NCI-H1694 treated with DMSO at 0.1 percent for 48 hours (cell line): ENCODE data around the gene NRF1.
"Not testable (repeated sequence)": the region's sequence is repeated elsewhere in the genome, so short reads cannot be mapped to it uniquely, and the experiment has no call there.

ENCODE experiments used
- DNase-seq: peaks from one replicate; lab custom pipeline; 2025; lab: John Stamatoyannopoulos, UW

The NRF1 gene

GRCh38 chr7:129611246-129612111 is at the start of gene NRF1:
TSS of gene NRF1 (plus strand) at chr7:129611720. CDS start at chr7:129657352, 45,632 bp downstream.
- peak; percentile 72 for DNase-seq

DNA sequence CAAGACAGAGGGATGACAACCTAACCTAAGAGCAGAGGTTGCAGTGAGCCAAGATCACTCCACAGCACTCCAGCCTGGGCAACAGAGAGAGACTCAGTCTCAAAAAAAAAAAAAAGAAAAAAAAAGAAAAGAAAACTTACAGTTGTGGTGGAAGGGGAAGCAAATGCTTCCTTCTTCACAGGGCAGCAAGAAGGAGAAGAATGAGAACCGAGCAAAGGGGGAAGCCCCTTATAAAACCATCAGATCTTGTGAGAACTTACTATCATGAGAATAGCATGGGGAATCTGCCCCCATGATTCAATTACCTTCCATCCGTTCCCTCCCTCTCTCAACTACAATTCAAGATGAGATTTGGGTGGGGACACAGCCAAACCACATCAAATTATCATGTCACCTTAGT is 45.2 kb upstream of the NRF1 start:
- not testable (repeated sequence) for DNase-seq

DNA sequence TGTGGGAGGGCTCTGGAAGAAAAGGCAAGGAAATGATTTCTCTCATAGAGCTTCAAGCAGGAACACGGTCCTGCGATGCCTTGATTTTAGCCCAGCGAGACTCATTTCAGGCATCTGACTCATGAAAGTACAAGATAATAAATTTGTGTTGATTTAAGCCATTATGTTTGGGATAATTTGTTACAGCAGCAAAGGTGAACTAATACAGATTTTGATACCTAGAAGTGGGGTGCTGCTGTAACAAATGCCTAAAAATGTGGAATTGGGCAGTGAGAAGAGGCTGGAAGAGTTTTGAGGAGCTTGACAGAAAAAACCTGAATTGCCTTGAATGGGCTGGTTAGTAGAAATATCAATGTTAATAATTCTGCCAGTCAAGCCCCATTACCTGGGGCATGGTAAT is 44.1 kb upstream of the NRF1 start:
- DNase-seq = no peak

DNA sequence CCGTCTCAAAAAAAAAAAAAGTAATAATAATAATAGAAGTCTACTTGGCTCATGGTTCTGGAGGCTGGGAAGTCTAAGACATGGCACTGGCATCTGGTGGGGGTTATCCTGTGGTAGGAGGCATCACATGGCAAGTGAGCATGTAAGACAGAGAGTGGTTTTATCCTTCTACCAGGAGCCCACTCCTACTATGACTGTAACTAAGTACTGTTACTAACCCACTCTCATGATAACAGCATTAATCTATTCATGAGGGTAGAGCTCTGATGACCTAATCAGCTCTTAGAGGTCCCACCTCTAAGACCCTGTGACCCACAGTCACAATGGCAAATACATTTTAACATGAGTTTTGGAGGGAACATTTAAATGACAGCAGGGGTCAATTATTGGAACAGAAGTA is 43.3 kb upstream of the NRF1 start:
- DNase-seq = no peak

DNA sequence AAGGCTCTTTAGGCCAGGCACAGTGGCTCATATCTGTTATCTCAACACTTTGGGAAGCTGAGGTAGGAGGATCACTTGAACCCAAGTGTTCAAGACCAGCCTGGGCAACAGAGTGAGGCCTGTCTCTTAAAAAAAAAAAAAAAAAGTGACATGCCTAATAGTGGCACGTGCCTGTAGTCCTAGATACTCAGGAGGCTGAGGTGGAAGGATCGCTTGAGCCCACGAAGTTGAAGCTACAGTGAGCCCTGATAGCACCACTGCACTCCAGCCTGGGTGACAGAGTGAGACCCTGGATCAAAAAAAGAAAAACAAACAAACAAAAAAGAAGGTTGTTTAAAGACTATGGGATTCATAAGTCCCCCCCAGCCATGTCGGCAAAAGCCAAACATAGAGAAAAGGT is 42.2 kb upstream of the NRF1 start:
- no peak for DNase-seq

DNA sequence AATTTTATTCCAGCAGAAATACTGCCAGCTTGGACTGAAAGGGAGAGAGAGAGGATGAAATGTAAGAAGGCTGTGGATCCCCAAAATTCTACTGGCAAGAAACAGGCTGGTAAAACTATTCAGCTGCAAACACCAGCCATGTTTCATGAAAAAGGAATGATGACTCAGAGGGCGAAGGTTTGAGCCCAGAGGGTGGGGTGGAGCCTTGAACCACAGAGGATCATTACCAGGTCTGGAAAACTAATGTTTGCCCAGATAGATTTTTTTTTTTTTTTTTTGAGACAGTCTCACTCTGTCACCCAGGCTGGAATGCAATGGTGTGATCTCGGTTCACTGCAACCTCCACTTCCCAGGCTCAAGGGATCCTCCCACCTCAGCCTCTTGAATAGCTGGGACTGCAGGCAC is 41.7 kb upstream of the NRF1 start:
- no peak for DNase-seq

GRCh38 chr7:129571201-129571600 is 40.3 kb upstream of the NRF1 start:
- DNase-seq = no peak

- DNase-seq = no peak
These were observed 39.3 kb upstream of the NRF1 start for GRCh38 chr7:129572205-129572604.

GRCh38 chr7:129574487-129574886 is 37.0 kb upstream of the NRF1 start:
- DNase-seq = no peak

- no peak for DNase-seq
These were observed 35.8 kb upstream of the NRF1 start for GRCh38 chr7:129575699-129576098.

- DNase-seq = no peak
These were observed 35.4 kb upstream of the NRF1 start for GRCh38 chr7:129576138-129576537.

- no peak for DNase-seq
These were observed 32.7 kb upstream of the NRF1 start for GRCh38 chr7:129578829-129579228.

DNA sequence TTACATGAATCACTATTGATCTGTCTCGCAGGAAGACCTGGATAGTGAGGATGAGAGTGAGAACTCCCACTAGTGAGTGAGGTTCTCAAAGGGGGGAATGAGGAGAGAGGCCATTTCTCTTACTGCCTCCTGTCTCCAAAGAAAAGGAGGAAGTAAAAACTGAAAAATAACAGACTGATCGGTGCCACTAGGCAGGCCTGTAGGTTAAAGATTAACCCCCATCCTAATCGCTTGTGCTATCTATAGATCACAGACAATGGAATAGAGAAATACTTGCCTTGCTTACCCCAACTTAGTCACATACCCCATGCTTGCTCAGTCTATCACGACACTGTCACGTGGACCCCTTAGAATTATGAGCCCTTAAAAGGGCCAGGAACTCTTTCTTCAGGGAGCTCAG is 25.3 kb upstream of the NRF1 start:
- DNase-seq = not testable (repeated sequence)

GRCh38 chr7:129588268-129588667 is 23.3 kb upstream of the NRF1 start:
- DNase-seq = no peak

DNA sequence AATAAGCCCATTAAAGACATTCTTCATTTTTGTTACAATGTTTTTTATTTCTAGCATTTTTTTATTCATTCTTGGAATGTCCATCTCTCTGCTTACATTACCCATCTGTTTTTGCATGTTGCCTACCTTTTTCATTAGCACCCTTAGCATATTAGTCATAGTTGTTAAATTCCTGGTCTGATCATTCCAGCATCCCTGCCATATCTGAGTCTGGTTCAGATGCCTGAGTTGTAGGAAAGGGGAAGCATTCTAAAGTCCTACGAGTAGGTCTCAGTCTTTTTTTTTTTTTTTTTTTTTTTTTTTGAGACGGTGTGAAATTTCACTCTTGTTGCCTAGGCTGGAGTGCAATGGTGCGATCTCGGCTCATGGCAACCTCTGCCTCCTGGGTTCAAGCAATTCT is 19.7 kb upstream of the NRF1 start:
- DNase-seq = no peak

DNA sequence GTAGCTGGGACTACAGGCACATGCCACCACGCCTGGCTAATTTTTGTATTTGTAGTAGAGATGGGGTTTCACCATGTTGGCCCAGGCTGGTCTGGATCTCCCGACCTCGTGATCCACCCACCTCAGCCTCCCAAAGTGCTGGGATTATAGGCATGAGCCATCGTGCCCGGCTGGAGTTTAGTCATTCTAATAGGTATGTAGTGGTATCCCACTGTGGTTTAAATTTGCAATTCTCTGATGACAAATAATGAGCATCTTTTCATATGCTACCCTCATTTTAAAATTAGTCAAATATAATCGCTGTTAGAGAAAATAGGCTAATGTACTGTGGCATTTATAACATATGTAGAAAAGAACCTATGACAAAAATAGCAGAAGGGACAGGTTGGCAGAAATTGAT is 15.1 kb upstream of the NRF1 start:
- DNase-seq = not testable (repeated sequence)

DNA sequence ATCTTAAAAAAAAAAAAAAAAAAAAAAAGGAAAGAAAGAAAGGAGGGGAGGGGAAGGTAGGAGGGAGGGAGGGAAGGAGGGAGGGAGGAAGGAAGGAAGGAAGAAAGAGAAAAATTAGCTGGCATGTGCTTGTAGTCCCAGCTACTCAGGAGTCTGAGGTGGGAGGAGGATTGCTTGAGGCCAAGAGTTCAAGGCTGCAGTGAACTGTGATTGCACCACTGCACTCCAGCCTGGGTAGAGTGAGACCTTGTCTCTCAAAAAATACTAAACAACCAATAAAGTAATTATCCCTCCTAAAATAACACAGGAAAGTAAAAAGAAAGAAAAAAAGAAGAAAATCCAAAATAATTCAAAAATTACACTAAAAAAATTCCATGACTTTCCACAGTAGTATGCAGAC is 13.8 kb upstream of the NRF1 start:
- DNase-seq = no peak

DNA sequence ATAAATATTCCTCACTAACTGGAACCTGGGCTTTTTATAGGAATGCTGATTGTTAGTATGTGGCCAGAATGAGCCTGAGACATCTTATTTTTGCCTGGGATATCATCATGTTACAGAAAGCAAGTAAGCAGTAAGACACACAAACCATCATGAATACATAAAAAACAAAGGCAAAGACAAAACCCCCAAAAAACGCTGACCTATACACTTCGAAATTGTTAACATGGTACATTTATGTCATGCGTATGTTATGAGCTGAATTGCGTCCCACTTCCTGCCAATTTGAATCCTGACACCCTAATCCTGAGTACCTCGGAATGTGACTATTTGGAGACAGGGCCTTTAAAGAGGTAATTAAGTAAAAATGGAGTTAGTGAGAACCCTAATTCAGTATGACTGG is 12.3 kb upstream of the NRF1 start:
- DNase-seq = no peak

GRCh38 chr7:129603594-129603993 is 7.9 kb upstream of the NRF1 start:
- not testable (repeated sequence) for DNase-seq

- not testable (repeated sequence) for DNase-seq
These were observed 7.5 kb upstream of the NRF1 start for GRCh38 chr7:129604021-129604420.

- DNase-seq = no peak
These were observed 6.6 kb upstream of the NRF1 start for GRCh38 chr7:129604713-129605437.

DNA sequence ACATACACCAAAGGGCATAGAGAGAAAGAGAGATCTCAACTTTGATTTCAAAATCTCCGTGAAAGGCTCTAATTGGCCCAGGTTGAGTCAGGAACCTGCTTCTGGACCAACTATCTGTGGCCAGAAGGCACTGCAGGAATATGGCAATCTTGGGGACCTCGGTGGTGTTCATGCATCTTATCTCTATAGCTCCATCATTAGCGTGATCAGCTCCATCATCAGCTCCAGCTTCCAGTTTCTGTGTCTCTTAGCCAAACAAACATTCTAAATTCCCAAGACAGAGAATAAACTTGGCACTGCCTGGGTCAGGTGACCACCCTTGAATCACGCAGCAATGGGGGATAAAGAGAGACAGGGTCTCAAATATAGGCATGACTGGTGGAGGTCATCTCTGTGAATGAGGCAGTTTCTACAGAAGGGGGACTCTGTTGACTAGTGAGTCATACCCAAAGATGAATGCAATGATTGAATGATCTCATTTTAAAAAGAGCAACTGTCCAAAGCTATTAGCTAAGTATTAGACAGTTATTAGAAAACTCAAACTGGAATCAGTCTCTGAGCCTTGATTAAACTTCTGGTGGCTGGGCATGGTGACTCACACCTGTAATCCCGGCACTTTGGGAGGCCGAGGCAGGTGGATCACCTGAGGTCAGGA is 5.4 kb upstream of the NRF1 start:
- DNase-seq = no peak

DNA sequence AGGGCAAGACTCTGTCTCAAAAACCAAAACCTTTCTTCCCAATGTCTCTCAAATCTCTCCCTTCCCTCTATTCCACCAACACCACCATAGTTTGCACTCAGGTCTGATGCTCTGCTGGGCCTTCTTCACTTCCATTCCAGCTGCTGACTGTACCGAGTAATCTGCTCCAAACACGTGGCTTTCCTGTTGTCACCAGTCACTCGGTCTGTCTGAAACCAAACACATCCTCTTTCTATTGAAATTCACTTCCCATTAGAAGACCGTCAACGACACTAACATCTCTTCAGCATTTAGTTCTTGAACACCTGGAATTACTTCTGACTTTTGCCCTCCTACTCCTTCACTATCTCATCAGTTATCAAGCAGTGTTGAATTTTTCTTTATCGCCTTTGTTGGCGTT is 4.7 kb upstream of the NRF1 start:
- DNase-seq = no peak
